ENCODE data around the gene OTOG. TPM values are rescaled to one million over a fixed set of nuclear protein-coding genes. Genes with fewer than 3 reads are reported as not detected.

The OTOG gene, protein sequence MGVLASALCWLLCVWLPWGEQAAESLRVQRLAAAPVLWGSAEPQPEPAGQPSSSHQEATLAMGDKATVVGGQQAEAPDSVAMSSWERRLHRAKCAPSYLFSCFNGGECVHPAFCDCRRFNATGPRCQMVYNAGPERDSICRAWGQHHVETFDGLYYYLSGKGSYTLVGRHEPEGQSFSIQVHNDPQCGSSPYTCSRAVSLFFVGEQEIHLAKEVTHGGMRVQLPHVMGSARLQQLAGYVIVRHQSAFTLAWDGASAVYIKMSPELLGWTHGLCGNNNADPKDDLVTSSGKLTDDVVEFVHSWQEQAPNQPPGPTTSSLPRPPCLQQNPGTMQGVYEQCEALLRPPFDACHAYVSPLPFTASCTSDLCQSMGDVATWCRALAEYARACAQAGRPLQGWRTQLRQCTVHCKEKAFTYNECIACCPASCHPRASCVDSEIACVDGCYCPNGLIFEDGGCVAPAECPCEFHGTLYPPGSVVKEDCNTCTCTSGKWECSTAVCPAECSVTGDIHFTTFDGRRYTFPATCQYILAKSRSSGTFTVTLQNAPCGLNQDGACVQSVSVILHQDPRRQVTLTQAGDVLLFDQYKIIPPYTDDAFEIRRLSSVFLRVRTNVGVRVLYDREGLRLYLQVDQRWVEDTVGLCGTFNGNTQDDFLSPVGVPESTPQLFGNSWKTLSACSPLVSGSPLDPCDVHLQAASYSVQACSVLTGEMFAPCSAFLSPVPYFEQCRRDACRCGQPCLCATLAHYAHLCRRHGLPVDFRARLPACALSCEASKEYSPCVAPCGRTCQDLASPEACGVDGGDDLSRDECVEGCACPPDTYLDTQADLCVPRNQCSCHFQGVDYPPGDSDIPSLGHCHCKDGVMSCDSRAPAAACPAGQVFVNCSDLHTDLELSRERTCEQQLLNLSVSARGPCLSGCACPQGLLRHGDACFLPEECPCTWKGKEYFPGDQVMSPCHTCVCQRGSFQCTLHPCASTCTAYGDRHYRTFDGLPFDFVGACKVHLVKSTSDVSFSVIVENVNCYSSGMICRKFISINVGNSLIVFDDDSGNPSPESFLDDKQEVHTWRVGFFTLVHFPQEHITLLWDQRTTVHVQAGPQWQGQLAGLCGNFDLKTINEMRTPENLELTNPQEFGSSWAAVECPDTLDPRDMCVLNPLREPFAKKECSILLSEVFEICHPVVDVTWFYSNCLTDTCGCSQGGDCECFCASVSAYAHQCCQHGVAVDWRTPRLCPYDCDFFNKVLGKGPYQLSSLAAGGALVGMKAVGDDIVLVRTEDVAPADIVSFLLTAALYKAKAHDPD (N-terminal part only)
- total RNA-seq (not detected), polyA plus RNA-seq (not detected)

DNA sequence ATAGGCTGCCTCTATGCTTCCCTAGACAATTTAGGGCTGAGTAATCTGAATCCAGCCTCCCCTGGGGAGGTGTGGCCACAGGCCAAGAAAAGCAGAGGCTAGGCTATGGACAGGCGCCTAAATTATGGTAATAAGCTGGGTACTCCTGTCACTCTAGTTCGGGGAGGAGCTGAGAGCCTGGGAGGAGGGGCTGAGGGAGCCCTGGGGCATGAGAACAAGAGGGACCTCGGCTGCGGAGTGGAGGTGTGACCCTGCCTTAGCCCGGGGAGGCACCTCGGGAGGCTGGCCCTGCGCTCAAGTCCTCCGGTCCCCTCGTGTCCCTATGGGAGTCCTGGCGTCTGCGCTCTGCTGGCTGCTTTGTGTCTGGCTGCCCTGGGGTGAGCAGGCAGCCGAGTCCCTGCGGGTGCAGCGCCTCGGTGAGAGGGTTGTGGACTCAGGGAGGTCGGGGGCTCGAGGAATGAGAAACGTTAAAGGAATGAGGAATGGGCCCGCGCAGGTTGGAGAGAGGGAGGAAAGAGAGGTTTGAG lies at the start of gene OTOG:
Gene OTOG, plus strand, starts transcription at position 209 of the 527 bp plus-strand sequence. Its CDS starts 114 bp downstream, at position 323.
- H3K27ac ChIP-seq (ENCODE audit: low read depth, low read length) = no peak within 1 kb of the TSS
- Mint-ChIP-seq H3K27me3 (peaks cover 12 to 57% of the 10 kb centered on the region in 2 donors), H3K9me3 (no peaks in the 10 kb centered on the region), H3K36me3 (no peaks in the 10 kb centered on the region), H3K27ac (peak within 1 kb of the TSS in 2 of 8 donors; percentile 33 to 59), H3K4me3 (no peak within 1 kb of the TSS), H3K4me1 (peaks cover 0 to 4% (median 3%) of the 10 kb centered on the region in 3 donors)
- no peaks in the 10 kb centered on the region for H3K4me1 ChIP-seq (ENCODE audit: insufficient read depth, low read length)
- POLR2A ChIA-PET = no interaction called here
- H3K9me3 ChIP-seq (ENCODE audit: low read length) = no peaks in the 10 kb centered on the region
- no peak for DNase-seq
- no peaks in the 10 kb centered on the region for H3K27me3 ChIP-seq (ENCODE audit: insufficient read depth, low read length, poor library complexity, severe bottlenecking)
- CTCF ChIA-PET = interaction anchor here (1.5 kb wide), 1 partner anchor 19 kb away, joined by 4 read pairs; no protein-coding TSS in a partner anchor
- H3K36me3 ChIP-seq (ENCODE audit: insufficient read depth, low read length) = no peaks in the 10 kb centered on the region
- no peak within 1 kb of the TSS for H3K4me3 ChIP-seq (ENCODE audit: low read length)

DNA sequence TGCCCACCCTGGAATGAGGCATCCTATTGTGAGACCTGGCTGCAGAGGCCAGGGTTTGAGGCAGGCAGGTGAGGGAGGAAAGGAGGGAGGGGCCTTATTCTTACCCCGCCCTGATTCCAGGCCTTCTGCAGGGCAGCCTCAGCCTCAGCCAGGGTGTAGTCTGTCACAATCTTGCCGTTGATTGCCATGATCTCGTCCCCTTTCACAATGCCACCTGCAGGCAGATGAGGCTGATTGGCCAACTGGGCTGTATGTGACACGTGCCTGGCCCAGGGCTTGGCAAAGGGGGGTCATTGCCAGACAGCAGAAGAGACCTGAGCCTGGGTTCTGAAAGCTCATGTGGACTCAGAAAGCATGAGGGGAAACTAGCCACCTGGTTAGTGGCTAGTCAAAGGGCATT lies 49.0 kb upstream of the OTOG start:
- CTCF ChIA-PET = interaction anchor here (1.1 kb wide), 1 partner anchor 24 kb away, joined by 4 read pairs; no protein-coding TSS in a partner anchor
- Histone ChIP-seq H3K27ac (ENCODE audit: low read depth, low read length) (no peak overlapping the region), H3K4me1 (ENCODE audit: insufficient read depth, low read length) (no peaks in the 10 kb centered on the region), H3K4me3 (ENCODE audit: low read length) (no peak overlapping the region), H3K9me3 (ENCODE audit: low read length) (no peaks in the 10 kb centered on the region), H3K36me3 (ENCODE audit: insufficient read depth, low read length) (no peaks in the 10 kb centered on the region), H3K27me3 (ENCODE audit: insufficient read depth, low read length, poor library complexity, severe bottlenecking) (no peaks in the 10 kb centered on the region)
- Mint-ChIP-seq H3K4me3 (no peak overlapping the region), H3K4me1 (no peaks in the 10 kb centered on the region), H3K9me3 (no peaks in the 10 kb centered on the region), H3K27me3 (peaks cover 0 to 1% of the 10 kb centered on the region in 2 donors), H3K27ac (no peak overlapping the region), H3K36me3 (no peaks in the 10 kb centered on the region)
- POLR2A ChIA-PET = no interaction called here
- no peak for DNase-seq

DNA sequence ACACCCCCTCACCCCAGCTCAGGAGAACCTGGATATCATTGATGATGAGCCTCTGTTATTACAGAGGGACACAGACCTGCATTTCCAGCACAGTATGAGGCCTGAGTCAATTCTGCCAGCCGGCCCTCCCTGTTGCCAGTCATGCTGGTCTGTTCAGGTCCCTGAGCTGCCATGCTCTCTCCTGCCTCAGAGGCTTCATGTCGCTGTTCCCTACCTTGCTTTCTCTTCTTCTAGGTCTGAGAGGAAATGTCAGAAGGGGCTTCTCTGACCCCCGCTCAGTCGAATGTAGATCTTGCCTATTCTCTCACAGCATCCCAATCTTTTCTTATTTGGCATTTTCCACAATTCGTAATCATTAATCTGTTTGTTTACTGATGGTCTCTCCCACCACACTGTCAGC lies 48.6 kb upstream of the OTOG start:
- H3K36me3 ChIP-seq (ENCODE audit: insufficient read depth, low read length) = no peaks in the 10 kb centered on the region
- H3K27ac ChIP-seq (ENCODE audit: low read depth, low read length) = no peak overlapping the region
- CTCF ChIA-PET = interaction anchor here (0.9 to 1.1 kb wide), 2 partner anchors 24 to 114 kb away, joined by 3 to 4 read pairs; no protein-coding TSS in a partner anchor
- no peak for DNase-seq
- POLR2A ChIA-PET = no interaction called here
- Mint-ChIP-seq H3K27ac (no peak overlapping the region), H3K4me1 (no peaks in the 10 kb centered on the region), H3K27me3 (peaks cover 0 to 1% of the 10 kb centered on the region in 2 donors), H3K36me3 (no peaks in the 10 kb centered on the region), H3K4me3 (no peak overlapping the region), H3K9me3 (no peaks in the 10 kb centered on the region)
- no peaks in the 10 kb centered on the region for H3K4me1 ChIP-seq (ENCODE audit: insufficient read depth, low read length)
- H3K9me3 ChIP-seq (ENCODE audit: low read length) = no peaks in the 10 kb centered on the region
- H3K27me3 ChIP-seq (ENCODE audit: insufficient read depth, low read length, poor library complexity, severe bottlenecking) = no peaks in the 10 kb centered on the region
- no peak overlapping the region for H3K4me3 ChIP-seq (ENCODE audit: low read length)

DNA sequence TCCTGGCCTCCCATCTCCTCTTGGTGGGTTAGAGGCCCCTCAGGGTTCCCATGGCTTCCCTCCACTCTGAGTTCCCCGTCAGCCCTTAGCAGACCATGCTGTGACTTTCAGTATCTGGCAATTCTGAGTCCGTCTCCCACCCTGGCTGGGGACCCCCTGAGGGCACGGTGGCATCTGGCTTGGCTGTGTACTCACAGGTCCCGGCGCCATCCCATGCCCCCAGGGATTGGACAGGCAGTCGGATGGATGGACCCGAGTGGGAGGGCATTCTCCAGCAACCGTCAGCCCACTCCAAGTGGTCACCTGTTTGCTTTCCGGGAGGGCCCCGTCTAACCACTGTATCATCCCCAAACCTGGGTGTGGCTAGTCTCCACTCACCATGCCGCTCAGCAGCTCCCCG lies 46.4 kb upstream of the OTOG start:
- Histone ChIP-seq H3K27me3 (ENCODE audit: insufficient read depth, low read length, poor library complexity, severe bottlenecking) (no peaks in the 10 kb centered on the region), H3K36me3 (ENCODE audit: insufficient read depth, low read length) (no peaks in the 10 kb centered on the region), H3K4me3 (ENCODE audit: low read length) (no peak overlapping the region), H3K27ac (ENCODE audit: low read depth, low read length) (no peak overlapping the region), H3K4me1 (ENCODE audit: insufficient read depth, low read length) (no peaks in the 10 kb centered on the region), H3K9me3 (ENCODE audit: low read length) (no peaks in the 10 kb centered on the region)
- POLR2A ChIA-PET = no interaction called here
- H3K36me3 Mint-ChIP-seq = no peaks in the 10 kb centered on the region
- no peak overlapping the region for H3K4me3 Mint-ChIP-seq
- H3K27ac Mint-ChIP-seq = no peak overlapping the region
- CTCF ChIA-PET = no interaction called here
- peak in 1 of 5 donors; percentile 50 for DNase-seq
- no peaks in the 10 kb centered on the region for H3K4me1 Mint-ChIP-seq
- peaks cover 0 to 2% of the 10 kb centered on the region in 2 donors for H3K27me3 Mint-ChIP-seq
- H3K9me3 Mint-ChIP-seq = no peaks in the 10 kb centered on the region

DNA sequence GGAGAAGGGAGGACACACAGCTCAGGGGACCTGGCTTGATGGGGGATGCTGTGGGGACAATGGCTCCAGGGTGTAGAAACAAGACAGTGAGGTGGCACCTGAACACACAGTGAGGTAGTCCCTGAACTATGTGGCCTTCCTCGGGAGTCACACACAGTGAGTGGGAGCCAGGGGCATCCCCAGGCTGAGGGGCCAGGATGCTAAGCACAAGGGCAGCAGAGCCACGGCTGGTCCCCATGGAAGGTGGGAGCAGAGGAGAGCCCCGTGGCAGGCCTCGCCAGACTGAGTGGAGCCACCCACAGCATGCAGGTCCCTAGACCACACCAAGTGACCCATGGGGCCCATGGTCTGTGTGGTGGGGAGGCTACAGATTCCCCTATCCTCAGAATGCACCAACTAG lies 44.4 kb upstream of the OTOG start:
- Histone ChIP-seq H3K4me3 (ENCODE audit: low read length) (no peak overlapping the region), H3K36me3 (ENCODE audit: insufficient read depth, low read length) (no peaks in the 10 kb centered on the region), H3K27me3 (ENCODE audit: insufficient read depth, low read length, poor library complexity, severe bottlenecking) (no peaks in the 10 kb centered on the region), H3K27ac (ENCODE audit: low read depth, low read length) (no peak overlapping the region), H3K9me3 (ENCODE audit: low read length) (no peaks in the 10 kb centered on the region), H3K4me1 (ENCODE audit: insufficient read depth, low read length) (no peaks in the 10 kb centered on the region)
- Mint-ChIP-seq H3K27me3 (peaks cover 5% of the 10 kb centered on the region in 2 donors), H3K9me3 (no peaks in the 10 kb centered on the region), H3K27ac (no peak overlapping the region), H3K4me1 (no peaks in the 10 kb centered on the region), H3K36me3 (no peaks in the 10 kb centered on the region), H3K4me3 (no peak overlapping the region)
- ChIA-PET POLR2A (no interaction called here), CTCF (interaction anchor here (1.6 to 5.1 kb wide), 3 partner anchors 14 to 273 kb away, joined by 3 to 35 read pairs (median 6); partner anchors contain the start of gene KCNJ11)
- DNase-seq = no peak

DNA sequence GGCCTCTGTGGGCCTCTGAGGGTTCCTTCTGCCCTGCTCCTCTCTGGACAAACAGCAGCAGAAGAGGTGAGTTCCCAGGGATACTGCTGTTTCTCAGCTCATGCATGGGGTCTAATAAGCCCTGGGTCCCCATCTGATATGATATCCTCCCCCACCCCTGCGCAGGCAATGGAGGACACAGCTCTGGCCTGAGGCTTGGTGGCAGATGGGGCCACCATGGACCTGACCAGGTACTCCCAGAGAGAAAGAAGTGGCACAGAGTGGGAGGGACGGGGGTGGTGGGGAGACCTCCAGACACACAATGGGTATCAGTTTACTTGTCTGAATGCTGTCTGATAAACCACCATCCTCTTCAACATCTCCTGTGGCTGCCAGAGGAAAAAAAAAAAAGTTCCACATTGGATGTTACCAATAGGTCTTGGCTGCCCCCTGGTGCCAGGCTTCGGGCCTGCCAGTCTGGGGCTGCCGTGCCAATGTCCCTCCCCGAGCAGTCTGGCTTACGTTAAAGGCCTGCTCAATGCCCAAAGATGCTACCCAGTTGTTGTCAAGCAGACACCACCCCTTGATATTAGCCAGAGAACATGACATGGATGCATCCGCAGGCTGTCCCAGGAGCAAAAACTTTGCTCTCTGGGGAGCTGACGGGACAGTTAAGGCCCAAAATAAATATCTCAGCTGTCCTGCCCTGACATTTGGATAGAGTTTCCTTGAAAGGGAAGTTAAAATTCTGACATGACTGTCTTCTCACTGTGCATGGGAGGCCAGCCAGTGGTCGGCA lies 42.5 kb upstream of the OTOG start:
- CTCF ChIA-PET = interaction anchor here (0.7 to 5.1 kb wide), 17 partner anchors 9 to 684 kb away, joined by 3 to 35 read pairs (median 5); partner anchors contain the start of gene KCNJ11
- peak overlapping the region in 2 of 8 donors; percentile 6 to 72 for H3K27ac Mint-ChIP-seq
- H3K4me3 Mint-ChIP-seq = no peak overlapping the region
- no peaks in the 10 kb centered on the region for H3K27me3 ChIP-seq (ENCODE audit: insufficient read depth, low read length, poor library complexity, severe bottlenecking)
- H3K36me3 ChIP-seq (ENCODE audit: insufficient read depth, low read length) = no peaks in the 10 kb centered on the region
- no peaks in the 10 kb centered on the region for H3K4me1 ChIP-seq (ENCODE audit: insufficient read depth, low read length)
- POLR2A ChIA-PET = no interaction called here
- no peaks in the 10 kb centered on the region for H3K36me3 Mint-ChIP-seq
- H3K27me3 Mint-ChIP-seq = peaks cover 5 to 13% of the 10 kb centered on the region in 2 donors
- no peak overlapping the region for H3K4me3 ChIP-seq (ENCODE audit: low read length)
- H3K9me3 ChIP-seq (ENCODE audit: low read length) = no peaks in the 10 kb centered on the region
- H3K27ac ChIP-seq (ENCODE audit: low read depth, low read length) = no peak overlapping the region
- H3K9me3 Mint-ChIP-seq = no peaks in the 10 kb centered on the region
- DNase-seq = peak; percentile 59 to 81 (median 64)
- H3K4me1 Mint-ChIP-seq = no peaks in the 10 kb centered on the region

DNA sequence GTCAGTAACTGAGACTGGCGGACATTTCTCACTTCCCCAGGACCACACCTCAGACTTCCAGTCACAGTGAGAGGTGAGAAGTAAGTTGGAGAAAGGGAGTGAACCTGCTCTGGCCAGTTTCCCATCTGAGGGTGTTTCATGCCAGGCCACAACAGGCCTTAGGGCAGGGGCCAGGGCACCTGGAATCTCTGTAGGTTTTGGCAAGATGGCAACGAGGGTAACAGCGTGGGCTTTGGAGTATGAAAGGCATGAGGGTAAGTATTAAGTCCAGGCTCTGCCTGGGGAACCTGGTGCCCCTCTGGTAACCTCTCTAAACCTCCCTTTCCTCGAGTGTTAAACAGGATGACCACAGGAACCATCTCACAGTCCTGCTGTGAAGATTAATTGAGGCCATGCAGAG lies 41.9 kb upstream of the OTOG start:
- Mint-ChIP-seq H3K9me3 (no peaks in the 10 kb centered on the region), H3K4me3 (no peak overlapping the region), H3K36me3 (no peaks in the 10 kb centered on the region), H3K27ac (peak overlapping the region in 1 of 8 donors; percentile 6), H3K27me3 (peaks cover 5 to 13% of the 10 kb centered on the region in 2 donors), H3K4me1 (no peaks in the 10 kb centered on the region)
- Histone ChIP-seq H3K9me3 (ENCODE audit: low read length) (no peaks in the 10 kb centered on the region), H3K4me3 (ENCODE audit: low read length) (no peak overlapping the region), H3K4me1 (ENCODE audit: insufficient read depth, low read length) (no peaks in the 10 kb centered on the region), H3K27me3 (ENCODE audit: insufficient read depth, low read length, poor library complexity, severe bottlenecking) (no peaks in the 10 kb centered on the region), H3K27ac (ENCODE audit: low read depth, low read length) (no peak overlapping the region), H3K36me3 (ENCODE audit: insufficient read depth, low read length) (no peaks in the 10 kb centered on the region)
- ChIA-PET POLR2A (no interaction called here), CTCF (interaction anchor here (0.7 to 5.1 kb wide), 11 partner anchors 9 to 685 kb away, joined by 3 to 35 read pairs (median 5); no protein-coding TSS in a partner anchor)
- no peak for DNase-seq

All from CD8-positive, alpha-beta memory T cell (primary cell).